Lower lobe of right lung (tissue), 2 donors: ENCODE measurements around the gene ZKSCAN3. TPM values are rescaled to one million over a fixed set of nuclear protein-coding genes. Genes with fewer than 3 reads are reported as not detected.

ENCODE experiments used
- ATAC-seq, 2 donors: fragments of 200-7000 bp; cut with Tn5 transposase; one replicate each; pipeline ENCODE4 v1.9.1; 2020 to 2022; ENCODE audit warnings: mild to moderate bottlenecking in 2 of 2, moderate library complexity in 2 of 2
- DNase-seq: peaks from one replicate; pipeline ENCODE4 v3.0.0-alpha.2; 2020
- H3K27ac ChIP-seq: fragments of 200-600 bp; one replicate; pipeline ENCODE4 v1.8.0; 2022
- H3K27me3 ChIP-seq: fragments of 200-600 bp; one replicate; pipeline ENCODE4 v1.8.0; 2022; ENCODE audit warnings: low read depth
- H3K36me3 ChIP-seq: fragments of 200-600 bp; one replicate; pipeline ENCODE4 v1.8.0; 2022; ENCODE audit warnings: mild to moderate bottlenecking
- H3K4me1 ChIP-seq: fragments of 200-600 bp; one replicate; pipeline ENCODE4 v1.8.0; 2022
- H3K4me3 ChIP-seq: fragments of 200-600 bp; one replicate; pipeline ENCODE4 v1.8.0; 2022; ENCODE audit warnings: mild to moderate bottlenecking
- H3K9me3 ChIP-seq: fragments of 200-600 bp; one replicate; pipeline ENCODE4 v1.8.0; 2022
- CTCF ChIP-seq: fragments of 200-600 bp; IDR thresholded peaks from one replicate; pipeline ENCODE4 v1.8.0; 2022; ENCODE audit warnings: antibody characterized with exemption, mild to moderate bottlenecking
- intact Hi-C: fragments of 100-400 bp; cut with DNase I; formaldehyde crosslinking; loops from one replicate; pipeline ENCODE4 v1.11.0; 2022
- total RNA-seq: library from RNA; stranded (reverse); fragmentation: NEBNext Ultra II Directional; extraction: Animal tissue kit (Norgen Biotek cat#: 25700); gene quantifications from one replicate; pipeline ENCODE4 v1.2.1, GENCODE V29; 2021
- donor health status: DM: no; HTN: yes; CAD: no; lungs with severe emphysema.

The ZKSCAN3 gene
- total RNA-seq, 1 donor from 2014 or later, result 8.8 TPM

GRCh38 chr6:28371706-28372451 is 22.1 kb downstream of the ZKSCAN3 start:
- no peaks in the 10 kb centered on the region for H3K9me3 ChIP-seq
- ATAC-seq (no peak), DNase-seq (no peak)
- intact Hi-C loops, result no loop called here
- peaks cover 7% of the 10 kb centered on the region for H3K36me3 ChIP-seq
- no peaks in the 10 kb centered on the region for H3K27me3 ChIP-seq
- no peaks in the 10 kb centered on the region for H3K4me1 ChIP-seq
- H3K27ac ChIP-seq, result no peak overlapping the region
- H3K4me3 ChIP-seq, result no peak overlapping the region
- no peak for TF ChIP-seq CTCF

- Histone ChIP-seq H3K4me1 (no peaks in the 10 kb centered on the region), H3K27me3 (no peaks in the 10 kb centered on the region), H3K4me3 (no peak overlapping the region), H3K27ac (no peak overlapping the region), H3K36me3 (peaks cover 9% of the 10 kb centered on the region), H3K9me3 (no peaks in the 10 kb centered on the region)
- ATAC-seq, result no peak
- intact Hi-C loops, result no loop called here
- DNase-seq, result no peak
- no peak for TF ChIP-seq CTCF
These were observed 24.2 kb downstream of the ZKSCAN3 start for GRCh38 chr6:28373925-28374324.

- no peak for TF ChIP-seq CTCF
- DNase-seq (no peak), ATAC-seq (no peak)
- Histone ChIP-seq H3K36me3 (peaks cover 36% of the 10 kb centered on the region), H3K9me3 (no peaks in the 10 kb centered on the region), H3K4me3 (no peak overlapping the region), H3K27ac (no peak overlapping the region), H3K27me3 (no peaks in the 10 kb centered on the region), H3K4me1 (peaks cover 10% of the 10 kb centered on the region)
- intact Hi-C loops, result no loop called here
These were observed 28.1 kb downstream of the ZKSCAN3 start for GRCh38 chr6:28377879-28378278.

- peaks cover 36% of the 10 kb centered on the region for H3K36me3 ChIP-seq
- intact Hi-C loops, result no loop called here
- H3K27me3 ChIP-seq, result no peaks in the 10 kb centered on the region
- H3K9me3 ChIP-seq, result no peaks in the 10 kb centered on the region
- H3K4me3 ChIP-seq, result no peak overlapping the region
- no peak for DNase-seq
- no peak for TF ChIP-seq CTCF
- no peak overlapping the region for H3K27ac ChIP-seq
- no peak for ATAC-seq
- H3K4me1 ChIP-seq, result peaks cover 13% of the 10 kb centered on the region
These were observed 28.9 kb downstream of the ZKSCAN3 start for GRCh38 chr6:28378644-28379043.

GRCh38 chr6:28380381-28380780 is 30.6 kb downstream of the ZKSCAN3 start:
- Histone ChIP-seq H3K27me3 (no peaks in the 10 kb centered on the region), H3K9me3 (no peaks in the 10 kb centered on the region), H3K36me3 (peaks cover 41% of the 10 kb centered on the region), H3K4me3 (no peak overlapping the region), H3K4me1 (peaks cover 13% of the 10 kb centered on the region), H3K27ac (no peak overlapping the region)
- intact Hi-C loops, result no loop called here
- ATAC-seq, result no peak
- TF ChIP-seq CTCF, result no peak
- DNase-seq, result no peak
